ENCODE results near the gene POLR3F.

DNA sequence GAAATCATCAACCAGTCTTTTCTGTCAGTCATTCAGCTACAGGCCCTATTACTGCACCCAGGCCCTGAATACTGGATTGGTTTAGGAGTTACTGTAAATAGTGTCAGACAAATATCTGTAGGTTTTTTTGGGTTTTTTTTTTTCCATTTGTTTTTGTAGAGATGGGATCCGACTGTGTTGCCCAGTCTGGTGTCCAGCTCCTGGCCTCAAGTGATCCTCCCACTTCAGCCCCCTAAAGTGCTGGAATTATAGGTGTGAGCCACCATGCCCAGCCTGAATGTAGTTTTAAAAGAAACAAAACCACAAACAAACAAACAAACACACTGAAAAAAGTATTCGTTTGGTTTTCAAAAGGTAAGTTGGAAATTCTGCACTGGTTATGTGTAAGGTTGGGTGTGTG, 40.0 kb upstream of the POLR3F start:
- TF ChIP-seq HNF4A (conservative IDR thresholded peaks at IDR 0.05): no peak
- TF ChIP-seq, protein P1, sequence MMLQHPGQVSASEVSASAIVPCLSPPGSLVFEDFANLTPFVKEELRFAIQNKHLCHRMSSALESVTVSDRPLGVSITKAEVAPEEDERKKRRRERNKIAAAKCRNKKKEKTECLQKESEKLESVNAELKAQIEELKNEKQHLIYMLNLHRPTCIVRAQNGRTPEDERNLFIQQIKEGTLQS (IDR thresholded peaks at IDR 0.05): no peak
- TF ChIP-seq, protein P2, sequence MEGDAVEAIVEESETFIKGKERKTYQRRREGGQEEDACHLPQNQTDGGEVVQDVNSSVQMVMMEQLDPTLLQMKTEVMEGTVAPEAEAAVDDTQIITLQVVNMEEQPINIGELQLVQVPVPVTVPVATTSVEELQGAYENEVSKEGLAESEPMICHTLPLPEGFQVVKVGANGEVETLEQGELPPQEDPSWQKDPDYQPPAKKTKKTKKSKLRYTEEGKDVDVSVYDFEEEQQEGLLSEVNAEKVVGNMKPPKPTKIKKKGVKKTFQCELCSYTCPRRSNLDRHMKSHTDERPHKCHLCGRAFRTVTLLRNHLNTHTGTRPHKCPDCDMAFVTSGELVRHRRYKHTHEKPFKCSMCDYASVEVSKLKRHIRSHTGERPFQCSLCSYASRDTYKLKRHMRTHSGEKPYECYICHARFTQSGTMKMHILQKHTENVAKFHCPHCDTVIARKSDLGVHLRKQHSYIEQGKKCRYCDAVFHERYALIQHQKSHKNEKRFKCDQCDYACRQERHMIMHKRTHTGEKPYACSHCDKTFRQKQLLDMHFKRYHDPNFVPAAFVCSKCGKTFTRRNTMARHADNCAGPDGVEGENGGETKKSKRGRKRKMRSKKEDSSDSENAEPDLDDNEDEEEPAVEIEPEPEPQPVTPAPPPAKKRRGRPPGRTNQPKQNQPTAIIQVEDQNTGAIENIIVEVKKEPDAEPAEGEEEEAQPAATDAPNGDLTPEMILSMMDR (IDR thresholded peaks at IDR 0.05; ENCODE audit: low read depth, low read length, missing input control): no peak
- no peak for TF ChIP-seq FOXA1 (IDR thresholded peaks at IDR 0.05)

All from liver (tissue), 3 donors.